H1 (cell line): ENCODE measurements around the gene PHEX.

Experiments
- CHD2 ChIP-seq: IDR thresholded peaks from 2 replicates; pipeline ENCODE4 v1.6.1; 2012; ENCODE audit warnings: low read length, improper control_type of control experiment
- CREB1 ChIP-seq: IDR thresholded peaks from 2 replicates; pipeline ENCODE4 v1.6.1; 2012; ENCODE audit warnings: inconsistent platforms
- CTCF ChIP-seq, 3 experiments: IDR thresholded peaks; 1 replicate in 2 of 3; 2 replicates in 1 of 3; pipeline versions ENCODE4 v1.5.1 to v1.6.1; 2011; ENCODE audit warnings: low read length in 3 of 3, mild to moderate bottlenecking in 3 of 3, inconsistent platforms in 2 of 3, low read depth in 1 of 3, moderate library complexity in 1 of 3; ENCODE audit not compliant: insufficient read depth in 1 of 3; ENCODE audit errors: control extremely low read depth in 1 of 3
- EP300 ChIP-seq, 2 experiments: IDR thresholded peaks; 1 replicate in 1 of 2; 2 replicates in 1 of 2; pipeline ENCODE4 v1.6.1; 2011 to 2012; ENCODE audit warnings: low read depth in 2 of 2, low read length in 2 of 2, mild to moderate bottlenecking in 2 of 2, borderline replicate concordance in 1 of 2, inconsistent platforms in 1 of 2, moderate library complexity in 1 of 2
- EZH2 ChIP-seq: fragments of 200-600 bp; sonication (generic); IDR thresholded peaks from 2 replicates; pipeline ENCODE4 v1.7.1; 2012; ENCODE audit warnings: low read depth, mild to moderate bottlenecking, moderate library complexity, low read length, inconsistent platforms; ENCODE audit not compliant: severe bottlenecking
- JUND ChIP-seq: IDR thresholded peaks from 2 replicates; pipeline ENCODE4 v1.6.1; 2011; ENCODE audit warnings: mild to moderate bottlenecking, improper control_type of control experiment, low read length
- POLR2A ChIP-seq, 2 experiments: IDR thresholded peaks; 1 replicate in 1 of 2; 2 replicates in 1 of 2; pipeline ENCODE4 v1.6.1; 2011; ENCODE audit warnings: low read depth in 2 of 2, low read length in 2 of 2, mild to moderate bottlenecking in 2 of 2; ENCODE audit errors: control extremely low read depth in 1 of 2
- POLR2AphosphoS5 ChIP-seq: IDR thresholded peaks from 2 replicates; pipeline ENCODE4 v1.6.1; 2011; ENCODE audit warnings: low read depth, low read length
- SP2 ChIP-seq: IDR thresholded peaks from 2 replicates; pipeline ENCODE4 v1.6.1; 2012; ENCODE audit warnings: mild to moderate bottlenecking, low read length, inconsistent platforms
- SRF ChIP-seq: IDR thresholded peaks from 2 replicates; pipeline ENCODE4 v1.6.1; 2011; ENCODE audit warnings: mild to moderate bottlenecking, low read depth, low read length, moderate library complexity
- TAF7 ChIP-seq: optimal IDR thresholded peaks from 2 replicates; pipeline ENCODE3; 2011; ENCODE audit warnings: low read depth, mild to moderate bottlenecking, inconsistent platforms, low read length, moderate library complexity, borderline replicate concordance
- TF ChIP-seq, protein P1 (sequence below): IDR thresholded peaks from 2 replicates; pipeline ENCODE4 v1.6.1; 2012; ENCODE audit warnings: inconsistent platforms

DNA sequence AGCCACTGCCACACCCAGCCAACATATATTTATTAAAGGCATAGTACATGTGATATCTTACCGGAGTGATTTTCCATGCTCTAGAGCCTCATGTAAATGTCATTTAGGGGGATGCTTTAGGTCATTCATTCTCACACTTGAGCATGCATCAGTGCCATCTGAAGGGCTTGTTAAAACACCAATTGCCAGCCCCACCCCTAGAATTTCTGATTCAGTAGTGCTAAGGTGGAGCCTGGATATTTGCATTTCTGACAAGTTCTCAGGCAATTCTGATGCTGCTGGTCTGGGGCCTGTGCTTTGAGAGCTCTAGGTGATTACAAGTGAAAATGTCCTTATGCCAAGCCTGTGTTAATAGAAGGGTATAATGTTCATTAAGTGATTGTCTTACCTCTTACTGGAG is 107.7 kb downstream of the PHEX start:
- TF ChIP-seq EP300 (IDR thresholded peaks at IDR 0.05; ENCODE audit: borderline replicate concordance in 1 of 2, low read depth in 2 of 2, low read length in 2 of 2) (no peak), CTCF (IDR thresholded peaks at IDR 0.05; ENCODE audit: control extremely low read depth in 1 of 3, insufficient read depth in 1 of 3, low read depth in 1 of 3, low read length in 3 of 3) (no peak), CREB1 (no peak), JUND (no peak), POLR2AphosphoS5 (no peak), TAF7 (no peak), SP2 (no peak), EZH2 (no peak), POLR2A (IDR thresholded peaks at IDR 0.05; ENCODE audit: control extremely low read depth in 1 of 2, low read depth in 2 of 2, low read length in 2 of 2) (no peak), SRF (no peak), CHD2 (no peak)
- TF ChIP-seq, protein P1, sequence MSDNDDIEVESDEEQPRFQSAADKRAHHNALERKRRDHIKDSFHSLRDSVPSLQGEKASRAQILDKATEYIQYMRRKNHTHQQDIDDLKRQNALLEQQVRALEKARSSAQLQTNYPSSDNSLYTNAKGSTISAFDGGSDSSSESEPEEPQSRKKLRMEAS = no peak
